Suprapubic skin (tissue), 4 donors: Measurements from ENCODE around the gene TTC12. TPM values are rescaled to one million over a fixed set of nuclear protein-coding genes. Genes with fewer than 3 reads are reported as not detected.
"Not testable (repeated sequence)": the region's sequence is repeated elsewhere in the genome, so short reads cannot be mapped to it uniquely, and the experiment has no call there.

ENCODE experiments used
- DNase-seq, 2 donors: peaks; one replicate each; pipeline ENCODE4 v3.0.0-alpha.2; 2019; ENCODE audit warnings: low spot score in 2 of 2
- H3K27ac ChIP-seq: fragments of 200-600 bp; sonication (generic); one replicate; pipeline ENCODE4 v1.5.1; 2019
- H3K27me3 ChIP-seq: fragments of 200-600 bp; sonication (generic); one replicate; pipeline ENCODE4 v1.5.1; 2019
- H3K36me3 ChIP-seq: fragments of 200-600 bp; sonication (generic); one replicate; pipeline ENCODE4 v1.5.1; 2019
- H3K4me1 ChIP-seq: fragments of 200-600 bp; sonication (generic); one replicate; pipeline ENCODE4 v1.5.1; 2019
- H3K4me3 ChIP-seq: fragments of 200-600 bp; sonication (generic); one replicate; pipeline ENCODE4 v1.5.1; 2019; ENCODE audit warnings: mild to moderate bottlenecking
- H3K9me3 ChIP-seq: fragments of 200-600 bp; sonication (generic); one replicate; pipeline ENCODE4 v1.5.1; 2019
- EP300 ChIP-seq: sonication (generic); formaldehyde crosslinking; IDR thresholded peaks from one replicate; pipeline ENCODE4 v1.6.1; 2017; ENCODE audit warnings: antibody characterized with exemption
- POLR2A ChIP-seq, 2 donors: fragments of 450-650 bp; IDR thresholded peaks; one replicate each; pipeline ENCODE4 v1.6.1; 2017; ENCODE audit warnings: antibody characterized with exemption in 2 of 2, mild to moderate bottlenecking in 2 of 2, moderate library complexity in 2 of 2
- POLR2AphosphoS5 ChIP-seq, 3 donors: sonication (generic); formaldehyde crosslinking; IDR thresholded peaks; one replicate each; pipeline ENCODE4 v1.6.1; 2017; ENCODE audit warnings: antibody characterized with exemption in 3 of 3
- WGBS: methylation state at CpG from one replicate; pipeline ENCODE4 v1.1.5; 2018; 5-methylcytosine and 5-hydroxymethylcytosine counted together
- total RNA-seq, 4 donors: library from RNA; depleted of rRNA; stranded (reverse); fragments of >200 nt; gene quantifications; one replicate each; pipeline ENCODE4 v1.1.0, GENCODE V29; 2016
- TF ChIP-seq, protein P1 (sequence below), 2 donors: fragments of 200-600 bp in 1 of 2; fragments of 450-650 bp in 1 of 2; sonication (generic) in 1 of 2; IDR thresholded peaks; one replicate each; pipeline ENCODE4 v1.5.1; 2016 to 2019; ENCODE audit warnings: antibody characterized with exemption in 2 of 2, mild to moderate bottlenecking in 1 of 2, moderate library complexity in 1 of 2

TTC12 gene
- total RNA-seq, 4 donors from 2014 or later: 9.5 to 67.8 (median 30.3) TPM

DNA sequence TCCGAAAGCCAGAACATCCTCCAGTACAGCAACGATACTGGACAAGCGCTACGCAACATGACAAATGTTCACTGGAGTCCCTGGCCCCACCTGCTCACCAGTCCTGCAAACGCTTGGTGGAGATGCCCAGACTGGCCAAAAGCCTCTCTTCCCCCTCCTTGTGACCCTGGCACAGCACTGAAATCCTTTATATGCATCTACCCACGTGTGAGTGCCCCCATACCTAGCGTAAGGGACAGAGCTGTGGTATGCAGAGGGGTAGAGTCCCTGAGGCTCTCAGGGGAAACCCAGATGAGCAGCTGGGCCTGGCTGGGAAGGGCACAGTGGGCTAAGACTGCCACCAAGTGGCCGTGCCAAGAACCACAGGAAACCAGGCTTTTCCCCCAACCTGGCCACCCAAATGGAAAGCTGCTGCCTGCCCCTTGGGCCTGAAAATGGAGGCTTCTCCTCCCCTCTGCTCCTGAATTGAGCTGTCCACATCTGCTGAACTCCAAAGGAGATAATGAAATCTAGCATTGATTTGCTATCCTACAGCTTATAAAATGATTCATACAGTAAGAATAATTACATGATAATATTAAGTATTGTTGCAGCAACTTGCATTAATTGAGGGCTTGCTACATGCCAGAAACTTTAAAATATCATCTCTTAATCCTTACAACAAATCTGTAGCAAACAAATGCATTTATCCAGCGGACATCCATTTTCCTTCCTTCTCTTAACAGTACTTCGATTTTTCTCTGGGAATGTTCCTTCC lies 24.8 kb upstream of the TTC12 start:
- TF ChIP-seq EP300 (no peak), POLR2AphosphoS5 (IDR thresholded peaks at IDR 0.05) (no peak), POLR2A (IDR thresholded peaks at IDR 0.05) (no peak)
- TF ChIP-seq, protein P1, sequence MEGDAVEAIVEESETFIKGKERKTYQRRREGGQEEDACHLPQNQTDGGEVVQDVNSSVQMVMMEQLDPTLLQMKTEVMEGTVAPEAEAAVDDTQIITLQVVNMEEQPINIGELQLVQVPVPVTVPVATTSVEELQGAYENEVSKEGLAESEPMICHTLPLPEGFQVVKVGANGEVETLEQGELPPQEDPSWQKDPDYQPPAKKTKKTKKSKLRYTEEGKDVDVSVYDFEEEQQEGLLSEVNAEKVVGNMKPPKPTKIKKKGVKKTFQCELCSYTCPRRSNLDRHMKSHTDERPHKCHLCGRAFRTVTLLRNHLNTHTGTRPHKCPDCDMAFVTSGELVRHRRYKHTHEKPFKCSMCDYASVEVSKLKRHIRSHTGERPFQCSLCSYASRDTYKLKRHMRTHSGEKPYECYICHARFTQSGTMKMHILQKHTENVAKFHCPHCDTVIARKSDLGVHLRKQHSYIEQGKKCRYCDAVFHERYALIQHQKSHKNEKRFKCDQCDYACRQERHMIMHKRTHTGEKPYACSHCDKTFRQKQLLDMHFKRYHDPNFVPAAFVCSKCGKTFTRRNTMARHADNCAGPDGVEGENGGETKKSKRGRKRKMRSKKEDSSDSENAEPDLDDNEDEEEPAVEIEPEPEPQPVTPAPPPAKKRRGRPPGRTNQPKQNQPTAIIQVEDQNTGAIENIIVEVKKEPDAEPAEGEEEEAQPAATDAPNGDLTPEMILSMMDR (IDR thresholded peaks at IDR 0.05): peak; percentile 83 to 88
- peaks cover 4% of the 10 kb centered on the region for H3K27me3 ChIP-seq
- no peaks in the 10 kb centered on the region for H3K36me3 ChIP-seq
- no peak overlapping the region for H3K4me3 ChIP-seq
- no peaks in the 10 kb centered on the region for H3K9me3 ChIP-seq
- DNase-seq: no peak
- no peak overlapping the region for H3K27ac ChIP-seq
- WGBS: 54% methylated on average over 10 of the region's 10 CpGs
- H3K4me1 ChIP-seq: no peaks in the 10 kb centered on the region

DNA sequence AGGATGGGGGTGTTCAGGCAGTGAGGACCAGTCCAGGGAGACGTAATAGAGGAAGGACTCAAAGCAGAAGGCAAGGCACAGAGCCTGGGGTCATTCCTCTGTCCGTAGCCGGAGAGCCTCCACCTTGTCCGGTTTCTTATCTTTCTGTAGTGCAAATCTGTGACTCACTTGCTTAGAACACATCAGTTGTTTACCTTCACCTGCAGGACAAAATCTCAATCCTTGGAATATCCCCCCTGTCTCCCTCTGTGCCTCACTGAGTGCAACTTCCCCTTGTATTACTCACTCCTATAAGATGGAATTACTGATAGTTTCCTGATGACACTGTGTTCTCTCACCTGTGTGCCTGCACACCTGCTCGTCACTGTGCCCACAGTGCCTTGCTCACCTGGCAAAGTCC lies 20.4 kb upstream of the TTC12 start:
- peaks cover 12% of the 10 kb centered on the region for H3K27me3 ChIP-seq
- TF ChIP-seq EP300 (no peak), POLR2AphosphoS5 (IDR thresholded peaks at IDR 0.05) (no peak), POLR2A (IDR thresholded peaks at IDR 0.05) (no peak)
- TF ChIP-seq, protein P1 (IDR thresholded peaks at IDR 0.05): no peak
- WGBS: 87% methylated on average over 5 of the region's 5 CpGs
- DNase-seq: no peak
- H3K4me3 ChIP-seq: no peak overlapping the region
- no peaks in the 10 kb centered on the region for H3K4me1 ChIP-seq
- H3K9me3 ChIP-seq: no peaks in the 10 kb centered on the region
- H3K36me3 ChIP-seq: no peaks in the 10 kb centered on the region
- H3K27ac ChIP-seq: no peak overlapping the region

DNA sequence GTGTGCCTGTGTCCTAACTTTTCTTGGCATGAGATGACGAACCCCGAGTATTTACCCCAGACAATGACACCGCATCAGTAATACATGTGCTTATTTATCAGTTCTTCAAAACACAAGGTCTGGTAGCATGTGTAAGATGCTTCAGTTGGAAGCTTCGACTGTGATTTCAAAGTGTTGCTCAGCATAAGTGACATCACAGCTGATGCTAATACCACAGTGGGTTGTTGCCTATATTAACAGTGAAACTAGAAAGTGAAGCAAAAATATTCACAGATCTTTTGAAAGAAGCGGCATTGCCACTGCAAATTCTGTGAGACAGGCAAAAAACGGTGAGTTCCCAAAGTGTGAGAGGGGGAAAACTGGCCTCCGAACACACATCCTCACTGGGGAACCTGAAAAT lies 18.4 kb upstream of the TTC12 start:
- no peaks in the 10 kb centered on the region for H3K4me1 ChIP-seq
- no peak for TF ChIP-seq EP300
- TF ChIP-seq, protein P1 (IDR thresholded peaks at IDR 0.05): no peak
- no peak for TF ChIP-seq POLR2A (IDR thresholded peaks at IDR 0.05)
- no peak for TF ChIP-seq POLR2AphosphoS5 (IDR thresholded peaks at IDR 0.05)
- no peak overlapping the region for H3K27ac ChIP-seq
- H3K36me3 ChIP-seq: no peaks in the 10 kb centered on the region
- 69% methylated on average over 7 of the region's 7 CpGs for WGBS
- peaks cover 15% of the 10 kb centered on the region for H3K27me3 ChIP-seq
- H3K9me3 ChIP-seq: no peaks in the 10 kb centered on the region
- H3K4me3 ChIP-seq: no peak overlapping the region
- DNase-seq: no peak

DNA sequence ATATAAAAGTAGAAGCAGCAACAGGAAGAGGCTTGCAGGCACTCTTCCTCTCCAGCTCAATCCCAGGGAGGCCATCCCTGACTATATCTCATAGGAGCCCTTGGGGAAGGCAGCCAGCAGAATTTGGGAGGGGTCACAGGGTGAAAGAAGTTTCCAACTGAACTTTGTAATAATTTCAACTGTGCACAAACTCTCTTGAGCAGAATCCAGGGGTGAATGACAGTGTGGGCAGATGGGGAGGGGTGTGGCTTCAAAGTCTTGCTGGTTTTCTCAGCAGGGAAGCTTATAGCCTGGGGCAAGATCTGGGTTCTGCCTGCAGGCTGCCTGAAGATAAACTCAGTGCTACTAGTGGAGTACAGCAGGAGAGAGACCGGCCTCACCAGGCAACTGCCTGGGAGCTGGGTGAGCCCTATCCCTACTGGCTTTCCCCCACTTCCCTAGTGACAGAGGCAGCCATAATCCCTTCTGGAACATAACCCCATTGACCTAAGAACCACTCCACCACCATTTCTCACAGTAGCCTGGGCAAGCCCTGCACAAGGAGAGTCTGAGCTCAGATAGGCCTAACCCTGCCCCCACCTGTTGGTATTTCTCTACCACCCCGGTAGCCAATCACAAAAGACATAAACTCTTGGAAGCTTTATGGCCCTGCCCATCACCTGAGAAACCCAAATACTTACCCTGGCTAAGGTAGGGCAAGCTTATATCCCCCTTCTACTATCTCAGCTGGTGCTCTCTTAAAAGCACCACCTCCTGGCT lies 17.8 kb upstream of the TTC12 start:
- WGBS: 88% methylated on average over 2 of the region's 2 CpGs
- TF ChIP-seq, protein P1 (IDR thresholded peaks at IDR 0.05): no peak
- TF ChIP-seq POLR2A (IDR thresholded peaks at IDR 0.05): no peak
- no peaks in the 10 kb centered on the region for H3K9me3 ChIP-seq
- DNase-seq: no peak
- H3K4me1 ChIP-seq: no peaks in the 10 kb centered on the region
- H3K27me3 ChIP-seq: peaks cover 15% of the 10 kb centered on the region
- H3K27ac ChIP-seq: no peak overlapping the region
- H3K4me3 ChIP-seq: no peak overlapping the region
- H3K36me3 ChIP-seq: no peaks in the 10 kb centered on the region

DNA sequence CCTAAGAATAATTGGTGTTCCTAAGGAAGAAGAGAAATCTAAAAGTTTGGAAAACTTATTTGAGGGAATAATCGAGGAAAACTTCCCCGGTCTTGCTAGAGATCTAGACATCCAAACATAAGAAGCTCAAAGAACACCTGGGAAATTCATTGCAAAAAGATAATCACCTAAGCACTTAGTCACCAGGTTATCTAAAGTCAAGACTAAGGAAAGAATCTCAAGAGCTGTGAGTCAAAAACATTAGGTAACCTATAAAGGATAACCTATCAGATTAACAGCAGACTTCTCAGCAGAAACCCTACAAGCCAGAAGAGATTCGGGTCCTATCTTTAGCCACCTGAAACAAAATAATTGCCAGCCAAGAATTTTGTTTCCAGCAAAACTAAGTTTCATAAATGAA lies 15.9 kb upstream of the TTC12 start:
- not testable (repeated sequence) for H3K9me3 ChIP-seq, DNase-seq, H3K4me3 ChIP-seq, H3K27ac ChIP-seq, H3K36me3 ChIP-seq, H3K4me1 ChIP-seq
- H3K27me3 ChIP-seq: peaks cover 15% of the 10 kb centered on the region
- 92% methylated on average over 3 of the region's 3 CpGs for WGBS
